NCI-H1694 treated with DMSO at 0.1 percent for 48 hours (cell line): ENCODE results near the gene STIM1.
"Not testable (repeated sequence)": the region's sequence is repeated elsewhere in the genome, so short reads cannot be mapped to it uniquely, and the experiment has no call there.

Source experiments
- DNase-seq: peaks from one replicate; lab custom pipeline; 2025; lab: John Stamatoyannopoulos, UW

STIM1 gene

DNA sequence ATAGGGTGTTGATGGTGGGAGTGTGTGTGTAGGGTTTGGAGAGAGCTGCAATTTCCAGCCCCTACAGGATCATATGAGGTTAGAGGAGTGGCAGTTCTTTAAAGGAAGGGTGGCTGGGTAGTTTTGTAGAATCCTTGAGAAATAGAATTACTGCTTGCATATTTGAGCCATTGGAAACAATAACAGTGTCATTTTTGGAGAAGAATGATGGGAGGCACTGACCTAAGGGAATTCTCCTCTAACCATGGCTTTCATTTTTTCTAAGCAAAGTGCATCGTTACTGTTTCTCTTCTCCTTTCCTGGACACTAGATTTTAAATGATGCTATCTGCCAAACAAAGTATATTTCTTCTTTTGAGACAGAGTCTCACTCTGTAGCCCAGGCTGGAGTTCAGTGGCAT is 172.3 kb downstream of the STIM1 start:
- no peak for DNase-seq

DNA sequence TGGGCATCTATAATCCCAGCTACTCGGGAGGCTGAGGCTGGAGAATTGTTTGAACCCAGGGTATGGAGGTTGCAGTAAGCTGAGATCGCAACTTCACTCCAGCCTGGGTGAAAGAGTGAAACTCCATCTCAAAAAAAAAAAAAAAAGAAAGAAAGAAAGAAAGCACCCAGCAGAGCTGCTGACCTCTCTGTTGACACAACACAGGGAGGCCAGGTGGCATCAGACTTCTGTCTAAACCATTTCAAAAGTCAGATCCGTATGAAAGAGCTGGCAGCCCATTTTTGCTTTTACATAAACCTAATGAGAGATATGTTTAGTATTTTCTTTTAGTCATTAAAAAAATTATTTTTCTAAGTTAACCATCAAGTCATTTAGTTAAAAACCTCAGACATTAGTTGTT is 174.7 kb downstream of the STIM1 start:
- DNase-seq = no peak

GRCh38 chr11:4032097-4032496 is 176.6 kb downstream of the STIM1 start:
- no peak for DNase-seq

DNA sequence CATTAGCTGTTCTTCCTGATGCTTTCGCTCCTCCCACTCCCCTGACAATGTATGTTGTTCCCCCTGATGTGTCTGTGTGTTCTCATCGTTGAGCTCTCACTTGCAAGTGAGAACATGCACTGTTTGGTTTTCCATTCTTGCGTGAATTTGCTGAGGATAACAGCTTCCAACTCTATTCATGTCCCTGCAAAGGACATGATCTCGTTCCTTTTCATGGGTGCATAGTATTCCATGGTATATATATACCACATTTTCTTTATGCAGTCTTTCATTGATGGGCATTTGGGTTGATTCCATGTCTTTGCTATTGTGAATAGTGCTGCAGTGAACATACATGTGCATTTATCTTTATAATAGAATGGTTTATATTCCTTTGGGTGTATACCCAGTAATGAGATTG is 180.5 kb downstream of the STIM1 start:
- DNase-seq = no peak

- DNase-seq = no peak
These were observed 183.5 kb downstream of the STIM1 start for GRCh38 chr11:4039011-4039410.

GRCh38 chr11:4040461-4040860 is 185.0 kb downstream of the STIM1 start:
- DNase-seq = no peak

- DNase-seq = no peak
These were observed 186.4 kb downstream of the STIM1 start for GRCh38 chr11:4041731-4042391.

GRCh38 chr11:4044976-4045646 is 189.6 kb downstream of the STIM1 start:
- no peak for DNase-seq

DNA sequence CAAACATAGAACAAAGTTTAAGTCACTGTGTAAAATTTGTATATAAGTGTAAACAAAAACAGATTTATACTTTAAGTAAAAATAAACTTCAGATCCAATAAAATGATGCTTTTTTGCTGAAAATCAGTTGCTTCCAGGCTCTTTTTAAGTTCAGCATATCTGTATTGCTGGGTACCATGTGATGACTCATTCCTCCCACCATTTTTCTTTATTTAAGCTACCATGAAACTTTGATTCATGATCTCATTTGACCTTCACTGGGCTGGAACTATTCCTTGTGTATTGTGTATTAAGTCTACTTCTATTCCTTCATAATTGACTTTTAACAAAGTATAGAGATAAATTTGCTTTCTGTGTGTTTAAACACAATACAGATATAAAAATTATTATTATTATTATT is 192.9 kb downstream of the STIM1 start:
- no peak for DNase-seq

GRCh38 chr11:4049006-4049405 is 193.5 kb downstream of the STIM1 start:
- no peak for DNase-seq

DNA sequence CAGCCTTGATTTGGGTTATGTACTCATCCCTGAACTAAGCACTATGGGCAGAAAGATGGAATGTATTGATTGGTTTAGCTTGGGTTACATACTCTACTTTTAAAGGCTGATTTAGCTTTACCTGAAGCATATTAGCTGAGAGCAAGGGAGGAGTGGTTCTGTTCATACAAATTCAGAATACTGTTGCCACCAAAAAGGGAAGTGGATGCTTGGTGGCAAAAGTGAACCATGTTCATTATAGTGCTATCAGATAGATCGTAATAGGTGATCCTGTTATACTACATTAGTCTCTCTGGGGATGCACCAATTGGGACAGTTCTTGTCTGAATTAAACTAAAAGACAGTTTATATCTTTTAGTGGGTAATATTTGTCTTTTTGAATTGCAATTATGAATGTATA is 194.7 kb downstream of the STIM1 start:
- DNase-seq = no peak

- DNase-seq = not testable (repeated sequence)
These were observed 197.7 kb downstream of the STIM1 start for GRCh38 chr11:4053200-4053599.

- DNase-seq = no peak
These were observed 199.2 kb downstream of the STIM1 start for GRCh38 chr11:4054643-4055042.

- no peak for DNase-seq
These were observed 204.0 kb downstream of the STIM1 start for GRCh38 chr11:4059424-4059823.

DNA sequence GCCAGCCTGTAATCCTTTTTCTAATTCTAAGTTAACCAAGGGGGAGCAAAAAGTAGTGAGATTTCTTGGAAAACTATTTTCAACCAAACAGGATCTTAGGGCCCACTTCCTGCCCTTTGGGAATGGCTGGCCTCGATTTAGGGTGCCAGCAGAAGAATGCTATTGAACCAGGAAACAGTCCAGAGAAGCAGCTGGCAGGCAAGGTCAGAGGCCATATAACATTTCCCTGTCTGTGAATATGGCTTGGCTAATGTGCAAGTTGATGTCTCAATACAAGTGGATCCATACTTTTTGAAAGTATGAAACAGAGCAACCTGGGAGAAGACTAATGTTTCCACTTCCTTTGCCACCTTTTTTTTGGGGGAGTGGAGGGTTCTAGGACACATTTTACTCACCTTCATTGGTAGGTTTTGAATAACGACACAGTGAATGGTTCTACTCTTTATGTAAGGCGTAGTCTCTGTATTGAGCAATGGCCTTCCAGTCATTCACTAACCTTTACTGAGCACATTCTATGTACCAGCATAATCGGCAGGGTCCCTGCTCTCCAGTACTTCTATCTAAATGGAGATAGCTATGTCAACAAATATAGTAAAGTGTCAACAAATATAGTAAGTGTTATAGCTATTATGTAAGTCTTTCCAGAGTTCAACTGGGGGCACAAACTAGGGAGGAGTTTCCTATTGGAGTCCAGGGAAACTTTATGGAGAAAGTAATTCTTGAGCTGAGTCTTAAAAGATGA is 204.9 kb downstream of the STIM1 start:
- no peak for DNase-seq

- no peak for DNase-seq
These were observed 206.2 kb downstream of the STIM1 start for GRCh38 chr11:4061700-4062099.

- no peak for DNase-seq
These were observed 207.9 kb downstream of the STIM1 start for GRCh38 chr11:4063348-4063747.

DNA sequence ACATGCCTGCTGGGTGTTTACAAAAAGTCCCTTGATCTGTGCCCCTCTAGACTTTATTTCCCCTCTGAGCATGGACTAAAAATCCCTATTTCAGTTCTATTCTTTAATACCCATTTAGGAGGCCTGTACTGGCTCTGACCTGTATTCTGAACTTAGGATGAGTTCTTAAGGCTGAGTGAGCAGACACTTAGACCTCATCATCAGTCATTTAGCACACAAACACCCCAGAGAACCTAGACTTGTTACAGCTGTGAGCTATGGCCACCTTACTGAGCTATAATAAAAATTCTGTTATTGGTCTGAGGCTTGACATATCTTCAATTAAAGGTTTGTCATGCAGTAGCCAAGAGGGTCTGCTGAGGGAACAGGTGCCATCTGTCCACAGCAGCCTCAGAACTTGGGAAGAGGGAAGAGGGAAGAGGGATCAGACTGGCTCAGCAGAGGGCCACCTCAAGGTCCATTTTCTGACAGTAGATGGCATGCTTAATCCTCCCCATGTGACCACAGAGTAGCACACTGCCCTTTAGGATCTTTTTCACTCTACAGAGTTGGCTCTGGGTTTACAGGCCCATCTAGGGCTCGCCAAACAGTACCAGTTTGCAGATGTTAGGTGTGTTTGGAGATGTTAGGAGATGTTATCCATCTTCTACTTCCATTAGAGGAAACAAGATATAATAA is 209.0 kb downstream of the STIM1 start:
- no peak for DNase-seq

GRCh38 chr11:4065086-4065485 is 209.6 kb downstream of the STIM1 start:
- DNase-seq = no peak

DNA sequence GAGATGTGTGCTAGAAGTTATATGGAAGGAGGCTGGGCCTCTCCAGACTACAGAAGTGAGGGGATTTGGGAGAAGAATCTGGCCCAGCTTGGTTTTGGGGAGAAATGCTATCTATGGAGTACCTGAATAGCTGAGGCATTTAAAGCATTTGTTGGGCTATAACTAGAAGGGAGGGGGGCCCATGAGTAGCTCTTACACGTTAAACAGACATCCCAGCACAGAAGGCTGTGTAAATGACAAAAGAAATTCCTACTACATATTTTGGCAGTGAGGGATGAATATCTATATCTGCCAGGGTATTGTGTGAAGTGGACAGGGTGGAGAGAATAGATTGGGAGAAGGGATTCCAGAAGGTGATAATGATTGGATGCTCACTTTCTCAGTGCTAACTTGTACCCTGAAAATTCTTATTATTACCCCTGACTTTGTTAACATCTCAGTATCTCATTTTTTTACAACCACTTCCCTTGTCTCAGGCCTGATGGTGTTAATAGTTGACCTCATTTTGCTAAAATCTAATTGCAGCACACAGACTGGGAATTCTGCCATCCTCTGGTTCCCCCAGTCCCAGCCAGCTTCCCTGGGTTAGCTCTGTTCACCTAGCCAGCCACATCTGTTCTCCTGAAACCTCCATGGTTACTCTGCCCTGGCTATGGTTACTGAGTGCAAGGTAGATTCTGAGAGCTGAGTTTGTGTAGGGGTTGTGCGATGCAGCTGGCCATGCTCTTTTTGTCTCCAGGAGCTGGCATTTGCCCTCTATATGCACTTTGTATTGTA is 210.3 kb downstream of the STIM1 start:
- DNase-seq = no peak

DNA sequence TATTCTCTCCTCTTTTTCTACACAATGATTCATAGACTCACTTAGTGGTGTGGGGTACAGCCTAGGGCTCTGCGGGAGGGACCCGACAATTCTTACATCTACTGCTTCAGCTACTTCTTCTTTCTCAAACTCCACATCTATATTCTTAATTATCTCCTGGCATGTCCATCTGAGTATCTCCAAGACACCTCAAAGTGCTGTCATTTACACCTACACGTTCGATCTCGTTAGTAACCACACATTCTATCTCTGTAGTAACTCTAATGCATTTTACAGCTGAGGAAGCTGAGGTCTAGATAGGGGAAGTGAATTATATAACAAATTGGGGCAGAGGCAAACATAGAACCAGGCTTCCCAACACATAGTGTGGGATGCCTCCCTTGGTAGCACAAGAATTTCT is 211.4 kb downstream of the STIM1 start:
- no peak for DNase-seq

DNA sequence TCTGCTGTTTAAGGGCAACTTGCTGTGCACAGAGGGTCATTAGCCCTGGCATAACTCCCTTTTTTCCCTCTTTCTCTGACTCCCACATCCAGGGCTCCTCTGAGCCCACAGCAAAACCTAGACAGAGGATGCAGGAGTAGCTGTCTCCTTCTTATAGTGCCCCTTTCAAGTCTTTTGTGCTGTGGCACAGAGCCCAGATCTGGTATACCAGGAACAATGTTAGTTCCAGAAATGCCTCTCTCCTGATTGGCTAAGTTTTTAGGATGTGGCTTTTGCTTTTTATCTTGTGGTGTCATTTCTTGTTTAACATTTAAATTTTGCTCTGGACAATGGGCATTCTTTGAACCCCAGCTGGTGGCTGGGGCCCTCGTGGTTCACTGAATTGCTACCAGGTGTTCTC is 213.5 kb downstream of the STIM1 start:
- no peak for DNase-seq
